Pancreas (tissue), 10 donors: Measurements from ENCODE around the gene EXTL1. TPM values are rescaled to one million over a fixed set of nuclear protein-coding genes. Genes with fewer than 3 reads are reported as not detected.

ENCODE experiments used
- ATAC-seq, 4 donors: fragments of 200-7000 bp; cut with Tn5 transposase; one replicate each; pipeline versions ENCODE4 v1.8.0 to v1.9.1; 2020; ENCODE audit warnings: mild to moderate bottlenecking in 4 of 4, moderate library complexity in 4 of 4
- DNase-seq, 6 donors: peaks; one replicate each; pipeline ENCODE4 v3.0.0-alpha.2; 2020
- FAIRE-seq: peaks from 2 replicates; lab custom pipeline; 2012; peaks lifted over from hg19 to GRCh38; lab: Jason Lieb, UNC
- H3K27ac ChIP-seq, 4 donors: fragments of 200-600 bp; sonication (generic); 1 replicate in 3 of 4; 2 replicates in 1 of 4; pipeline versions ENCODE4 v1.5.0 to v1.8.0; 2020
- H3K27me3 ChIP-seq, 4 donors: fragments of 200-600 bp; one replicate each; pipeline ENCODE4 v1.8.0; 2021
- H3K36me3 ChIP-seq, 3 donors: fragments of 200-600 bp; sonication (generic) in 1 of 3; one replicate each; pipeline versions ENCODE4 v1.5.0 to v1.8.0; 2020 to 2021
- H3K4me1 ChIP-seq, 3 donors: fragments of 200-600 bp; one replicate each; pipeline ENCODE4 v1.8.0; 2021
- H3K4me3 ChIP-seq, 4 donors: fragments of 200-600 bp; sonication (generic) in 2 of 4; one replicate each; pipeline versions ENCODE4 v1.5.0 to v1.8.0; 2020 to 2021
- H3K9me3 ChIP-seq, 4 donors: fragments of 200-600 bp; one replicate each; pipeline ENCODE4 v1.8.0; 2021
- WGBS, 2 donors: extraction: QIAGEN DNeasy Blood & Tissue Kit; methylation state at CpG; one replicate each; pipeline ENCODE4 v1.1.7; 2013; 5-methylcytosine and 5-hydroxymethylcytosine counted together
- intact Hi-C, 3 donors: fragments of 100-400 bp; cut with DNase I; formaldehyde crosslinking; loops; one replicate each; pipeline versions ENCODE4 v1.11.1 to v1.14.2; 2022
- polyA plus RNA-seq, 2 donors: library from polyadenylated mRNA; stranded (reverse); fragments of 200-250 nt; gene quantifications; one replicate each; pipeline ENCODE4 v1.2.3, GENCODE V29; 2013
- total RNA-seq, 6 donors: library from RNA; stranded (reverse); fragmentation: NEBNext Ultra II Directional in 4 of 6; extraction: Animal tissue kit (Norgen Biotek cat#: 25700) in 4 of 6; gene quantifications; one replicate each; pipeline versions ENCODE4 v1.2.1 to v1.2.4, GENCODE V29; 2021 to 2023
- TF ChIP-seq, protein P1 (sequence below), 4 donors: fragments of 200-600 bp; sonication (generic) in 3 of 4; IDR thresholded peaks; one replicate each; pipeline versions ENCODE4 v1.5.0 to v1.8.0; 2021; ENCODE audit warnings: antibody characterized with exemption in 4 of 4
- donor health status: healthy with polysubstance abuse.
- donor health status: DM: no; HTN: no; CAD: no; lungs with moderate emphysema.
- donor health status: DM: no; HTN: no; CAD: no.
- donor health status: control.
- donor health status: control.
- donor health status: Bipolar disorder and iron deficiency.
- donor health status: DM: yes; HTN: yes; CAD: no.
- donor health status: DM: no; HTN: no; CAD: no.
- donor health status: DM: no; HTN: no; CAD: no.
- donor health status: DM: yes; HTN: yes; CAD: no.

Gene EXTL1, protein sequence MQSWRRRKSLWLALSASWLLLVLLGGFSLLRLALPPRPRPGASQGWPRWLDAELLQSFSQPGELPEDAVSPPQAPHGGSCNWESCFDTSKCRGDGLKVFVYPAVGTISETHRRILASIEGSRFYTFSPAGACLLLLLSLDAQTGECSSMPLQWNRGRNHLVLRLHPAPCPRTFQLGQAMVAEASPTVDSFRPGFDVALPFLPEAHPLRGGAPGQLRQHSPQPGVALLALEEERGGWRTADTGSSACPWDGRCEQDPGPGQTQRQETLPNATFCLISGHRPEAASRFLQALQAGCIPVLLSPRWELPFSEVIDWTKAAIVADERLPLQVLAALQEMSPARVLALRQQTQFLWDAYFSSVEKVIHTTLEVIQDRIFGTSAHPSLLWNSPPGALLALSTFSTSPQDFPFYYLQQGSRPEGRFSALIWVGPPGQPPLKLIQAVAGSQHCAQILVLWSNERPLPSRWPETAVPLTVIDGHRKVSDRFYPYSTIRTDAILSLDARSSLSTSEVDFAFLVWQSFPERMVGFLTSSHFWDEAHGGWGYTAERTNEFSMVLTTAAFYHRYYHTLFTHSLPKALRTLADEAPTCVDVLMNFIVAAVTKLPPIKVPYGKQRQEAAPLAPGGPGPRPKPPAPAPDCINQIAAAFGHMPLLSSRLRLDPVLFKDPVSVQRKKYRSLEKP
- total RNA-seq (under 1 TPM; 0.04 to 0.25 (median 0.13) TPM), polyA plus RNA-seq (under 1 TPM; 0.21 to 0.34 TPM)

DNA sequence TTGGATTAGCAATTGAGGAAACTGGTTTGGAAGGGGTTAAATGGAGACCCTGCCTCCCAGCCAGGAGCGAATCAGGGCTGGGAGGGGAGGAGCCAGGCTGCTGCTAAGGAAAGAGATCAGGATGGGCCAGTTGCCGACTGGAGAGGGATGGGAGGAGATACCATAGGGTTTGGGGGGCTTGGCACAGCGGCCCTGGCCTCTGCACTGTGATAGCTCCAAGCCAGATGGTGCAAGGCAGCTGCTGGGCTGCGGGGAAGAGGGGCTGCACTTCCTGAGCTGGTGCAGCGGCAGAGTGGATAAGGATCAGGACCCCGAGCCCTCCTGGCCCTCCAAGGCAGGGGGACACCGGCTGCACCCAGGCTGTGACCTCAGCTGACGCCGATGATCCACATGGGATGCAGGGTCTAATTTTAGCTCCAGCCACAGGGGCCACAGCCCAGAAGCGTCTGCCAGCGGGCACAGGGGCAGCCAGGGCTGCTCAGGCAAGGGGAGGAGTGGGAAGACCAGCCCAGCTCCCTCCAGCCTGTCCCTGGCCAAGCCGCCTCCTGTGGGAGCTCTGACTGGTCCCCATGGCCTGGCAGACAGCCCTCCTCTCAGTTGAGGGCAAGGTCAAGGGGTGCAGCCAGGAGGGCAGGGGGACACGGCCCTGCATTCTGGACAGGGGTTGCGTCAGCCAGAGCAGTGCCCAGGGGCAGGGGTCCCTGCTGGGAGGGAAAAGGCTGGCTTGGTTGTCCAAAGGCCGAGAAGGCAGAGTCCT, at the start of gene EXTL1:
TSS of gene EXTL1 (plus strand) at position 129 of the 757 bp plus-strand sequence. CDS start 872 bp downstream, outside the sequence.
- no peaks in the 10 kb centered on the region for H3K9me3 ChIP-seq
- no peaks in the 10 kb centered on the region for H3K27me3 ChIP-seq
- H3K4me1 ChIP-seq: no peaks in the 10 kb centered on the region
- intact Hi-C loops: no loop called here
- H3K27ac ChIP-seq: no peak within 1 kb of the TSS
- no peak for FAIRE-seq
- TF ChIP-seq, protein P1, sequence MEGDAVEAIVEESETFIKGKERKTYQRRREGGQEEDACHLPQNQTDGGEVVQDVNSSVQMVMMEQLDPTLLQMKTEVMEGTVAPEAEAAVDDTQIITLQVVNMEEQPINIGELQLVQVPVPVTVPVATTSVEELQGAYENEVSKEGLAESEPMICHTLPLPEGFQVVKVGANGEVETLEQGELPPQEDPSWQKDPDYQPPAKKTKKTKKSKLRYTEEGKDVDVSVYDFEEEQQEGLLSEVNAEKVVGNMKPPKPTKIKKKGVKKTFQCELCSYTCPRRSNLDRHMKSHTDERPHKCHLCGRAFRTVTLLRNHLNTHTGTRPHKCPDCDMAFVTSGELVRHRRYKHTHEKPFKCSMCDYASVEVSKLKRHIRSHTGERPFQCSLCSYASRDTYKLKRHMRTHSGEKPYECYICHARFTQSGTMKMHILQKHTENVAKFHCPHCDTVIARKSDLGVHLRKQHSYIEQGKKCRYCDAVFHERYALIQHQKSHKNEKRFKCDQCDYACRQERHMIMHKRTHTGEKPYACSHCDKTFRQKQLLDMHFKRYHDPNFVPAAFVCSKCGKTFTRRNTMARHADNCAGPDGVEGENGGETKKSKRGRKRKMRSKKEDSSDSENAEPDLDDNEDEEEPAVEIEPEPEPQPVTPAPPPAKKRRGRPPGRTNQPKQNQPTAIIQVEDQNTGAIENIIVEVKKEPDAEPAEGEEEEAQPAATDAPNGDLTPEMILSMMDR (IDR thresholded peaks at IDR 0.05): no peak
- H3K36me3 ChIP-seq: no peaks in the 10 kb centered on the region
- 70 to 71% methylated on average over 15 of the region's 15 CpGs for WGBS, 2 donors
- DNase-seq: peak in 1 of 6 donors; percentile 33
- peak in 2 of 4 donors; percentile 9 to 29 for ATAC-seq
- H3K4me3 ChIP-seq: no peak within 1 kb of the TSS

DNA sequence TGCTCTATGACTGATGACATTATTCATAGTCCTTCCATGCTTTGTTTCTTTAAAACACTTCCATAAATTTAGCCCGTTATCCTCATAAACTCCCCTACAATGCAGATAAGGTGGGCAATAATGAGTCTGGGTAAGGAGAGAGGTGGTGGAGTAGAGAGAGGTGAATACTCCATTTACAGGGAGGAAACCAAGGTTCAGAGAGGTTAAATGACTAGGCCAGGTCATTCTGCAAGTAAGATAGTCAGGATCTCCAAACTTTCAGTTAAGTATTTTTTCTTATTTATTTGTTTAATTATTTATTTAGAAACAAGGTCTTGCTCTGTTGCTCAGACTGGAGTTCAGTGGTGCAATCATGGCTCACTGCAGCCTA, 49.8 kb upstream of the EXTL1 start:
- WGBS, 2 donors: 82 to 88% methylated on average over 1 of the region's 1 CpG
- FAIRE-seq (no peak), DNase-seq (no peak), ATAC-seq (no peak)
- TF ChIP-seq, protein P1 (IDR thresholded peaks at IDR 0.05): no peak
- Histone ChIP-seq H3K36me3 (peaks cover 0 to 46% (median 12%) of the 10 kb centered on the region in 3 donors), H3K9me3 (no peaks in the 10 kb centered on the region), H3K27me3 (no peaks in the 10 kb centered on the region), H3K27ac (no peak overlapping the region), H3K4me3 (no peak overlapping the region), H3K4me1 (no peaks in the 10 kb centered on the region)
- intact Hi-C loops: no loop called here

DNA sequence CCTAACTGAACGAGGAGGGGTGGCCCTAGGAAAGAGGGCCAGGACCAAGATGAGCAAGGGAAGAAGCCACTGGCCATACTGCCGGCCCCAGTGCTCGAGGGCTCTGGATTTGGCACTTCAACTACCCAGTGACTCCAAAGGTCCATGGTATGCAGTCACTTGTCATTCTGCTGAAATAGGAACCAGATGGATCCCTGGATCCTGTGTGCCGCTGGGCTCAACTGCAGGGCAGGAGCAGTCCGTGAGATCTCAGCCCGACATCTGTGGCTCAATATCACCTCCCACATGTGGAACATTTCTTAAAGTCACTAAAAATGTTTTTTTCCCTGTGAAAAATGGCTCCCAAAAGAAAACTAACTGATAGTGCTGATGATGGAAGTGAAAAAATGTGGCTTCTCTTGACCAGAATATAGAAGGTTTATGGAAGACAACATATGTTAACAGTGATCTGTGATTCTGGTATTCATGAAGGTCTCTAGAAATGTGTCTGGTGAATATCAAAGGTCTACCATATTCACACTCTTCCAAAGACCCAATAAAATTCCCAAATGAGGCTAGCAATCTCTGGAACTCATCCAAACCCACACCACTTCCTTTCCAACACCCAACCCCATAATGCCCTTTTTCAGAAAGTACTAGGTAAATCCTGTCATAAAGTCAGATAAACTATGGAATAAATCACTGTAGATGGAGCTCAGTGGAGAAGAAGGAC, 47.8 kb upstream of the EXTL1 start:
- no peak for DNase-seq
- no peaks in the 10 kb centered on the region for H3K27me3 ChIP-seq
- peaks cover 0 to 46% (median 12%) of the 10 kb centered on the region in 3 donors for H3K36me3 ChIP-seq
- TF ChIP-seq, protein P1 (IDR thresholded peaks at IDR 0.05): no peak
- ATAC-seq: no peak
- 93 to 95% methylated on average over 6 of the region's 6 CpGs for WGBS, 2 donors
- no peak for FAIRE-seq
- intact Hi-C loops: no loop called here
- H3K27ac ChIP-seq: no peak overlapping the region
- no peaks in the 10 kb centered on the region for H3K9me3 ChIP-seq
- H3K4me3 ChIP-seq: no peak overlapping the region
- no peaks in the 10 kb centered on the region for H3K4me1 ChIP-seq

DNA sequence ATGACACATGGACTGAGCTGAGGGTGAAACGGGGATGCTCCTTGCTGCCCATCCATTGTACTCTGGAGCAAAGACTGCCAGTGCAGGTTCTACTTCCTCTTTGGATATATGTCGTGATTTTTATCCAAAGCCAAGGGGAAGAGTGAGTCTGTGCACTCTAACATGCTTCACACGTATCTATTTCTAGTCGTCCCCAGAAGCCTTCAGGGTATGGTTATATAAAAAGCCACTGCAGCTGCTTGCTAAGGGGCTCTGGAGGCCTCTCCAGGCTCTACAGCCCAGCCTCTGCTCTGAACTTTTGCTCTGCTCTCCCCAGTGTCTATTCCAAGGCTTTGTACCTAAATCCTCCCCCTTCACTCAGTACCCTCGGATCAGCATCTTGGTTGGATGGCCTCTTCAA, 43.8 kb upstream of the EXTL1 start:
- TF ChIP-seq, protein P1 (IDR thresholded peaks at IDR 0.05): no peak

More for the DNA sequence above, 43.8 kb upstream of the EXTL1 start:
- Histone ChIP-seq H3K4me1 (no peaks in the 10 kb centered on the region), H3K27ac (no peak overlapping the region), H3K36me3 (peaks cover 0 to 53% (median 17%) of the 10 kb centered on the region in 3 donors), H3K9me3 (no peaks in the 10 kb centered on the region), H3K27me3 (no peaks in the 10 kb centered on the region), H3K4me3 (no peak overlapping the region)
- DNase-seq: no peak
- FAIRE-seq: no peak
- WGBS, 2 donors: 89 to 93% methylated on average over 5 of the region's 5 CpGs
- ATAC-seq: no peak
- intact Hi-C loops: no loop called here
